ENCODE results near the gene C10orf62. TPM values are rescaled to one million over a fixed set of nuclear protein-coding genes. Genes with fewer than 3 reads are reported as not detected.
"Not testable (repeated sequence)": the region's sequence is repeated elsewhere in the genome, so short reads cannot be mapped to it uniquely, and the experiment has no call there.

Gene C10orf62
- total RNA-seq, 6 experiments from 2014 or later: 1.2 to 4.1 (median 2.2) TPM; not detected in 1

GRCh38 chr10:97549587-97550322 is 39.8 kb upstream of the C10orf62 start:
- Histone ChIP-seq H3K4me3 (no peak overlapping the region), H3K27me3 (no peaks in the 10 kb centered on the region), H3K9me3 (no peaks in the 10 kb centered on the region), H3K27ac (no peak overlapping the region), H3K36me3 (no peaks in the 10 kb centered on the region), H3K4me1 (no peaks in the 10 kb centered on the region)
- no peak for TF ChIP-seq POLR2A (IDR thresholded peaks at IDR 0.05)
- TF ChIP-seq, protein P1, sequence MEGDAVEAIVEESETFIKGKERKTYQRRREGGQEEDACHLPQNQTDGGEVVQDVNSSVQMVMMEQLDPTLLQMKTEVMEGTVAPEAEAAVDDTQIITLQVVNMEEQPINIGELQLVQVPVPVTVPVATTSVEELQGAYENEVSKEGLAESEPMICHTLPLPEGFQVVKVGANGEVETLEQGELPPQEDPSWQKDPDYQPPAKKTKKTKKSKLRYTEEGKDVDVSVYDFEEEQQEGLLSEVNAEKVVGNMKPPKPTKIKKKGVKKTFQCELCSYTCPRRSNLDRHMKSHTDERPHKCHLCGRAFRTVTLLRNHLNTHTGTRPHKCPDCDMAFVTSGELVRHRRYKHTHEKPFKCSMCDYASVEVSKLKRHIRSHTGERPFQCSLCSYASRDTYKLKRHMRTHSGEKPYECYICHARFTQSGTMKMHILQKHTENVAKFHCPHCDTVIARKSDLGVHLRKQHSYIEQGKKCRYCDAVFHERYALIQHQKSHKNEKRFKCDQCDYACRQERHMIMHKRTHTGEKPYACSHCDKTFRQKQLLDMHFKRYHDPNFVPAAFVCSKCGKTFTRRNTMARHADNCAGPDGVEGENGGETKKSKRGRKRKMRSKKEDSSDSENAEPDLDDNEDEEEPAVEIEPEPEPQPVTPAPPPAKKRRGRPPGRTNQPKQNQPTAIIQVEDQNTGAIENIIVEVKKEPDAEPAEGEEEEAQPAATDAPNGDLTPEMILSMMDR (IDR thresholded peaks at IDR 0.05): no peak
- no peak for ATAC-seq
- DNase-seq: no peak
- WGBS (ENCODE audit: insufficient coverage, low coverage, low lambda C conversion rate, missing lambda C conversion rate): 73% methylated on average over 8 of the region's 13 CpGs
- intact Hi-C loops (cut with DNase I): loop anchor here (5.0 to 10.0 kb wide), 2 partner anchors 85 to 87 kb away; no protein-coding TSS in a partner anchor

- H3K4me3 ChIP-seq: no peak overlapping the region
- no peaks in the 10 kb centered on the region for H3K27me3 ChIP-seq
- H3K9me3 ChIP-seq: no peaks in the 10 kb centered on the region
- no peaks in the 10 kb centered on the region for H3K4me1 ChIP-seq
- TF ChIP-seq POLR2A (IDR thresholded peaks at IDR 0.05): no peak
- TF ChIP-seq, protein P1 (IDR thresholded peaks at IDR 0.05): no peak
- WGBS (ENCODE audit: insufficient coverage, low coverage, low lambda C conversion rate, missing lambda C conversion rate): 89% methylated on average over 10 of the region's 10 CpGs
- no peak for ATAC-seq
- intact Hi-C loops (cut with DNase I): loop anchor here in 1 of 2 donors (5.0 kb wide), 1 partner anchor 88 kb away; no protein-coding TSS in a partner anchor
- no peak overlapping the region for H3K27ac ChIP-seq
- DNase-seq: peak in 1 of 3 donors; percentile 40
- H3K36me3 ChIP-seq: no peaks in the 10 kb centered on the region
Measured at GRCh38 chr10:97550336-97551149, 39.0 kb upstream of the C10orf62 start.

GRCh38 chr10:97551271-97551670 is 38.2 kb upstream of the C10orf62 start:
- Histone ChIP-seq H3K36me3 (no peaks in the 10 kb centered on the region), H3K4me3 (no peak overlapping the region), H3K9me3 (no peaks in the 10 kb centered on the region), H3K4me1 (no peaks in the 10 kb centered on the region), H3K27ac (no peak overlapping the region), H3K27me3 (no peaks in the 10 kb centered on the region)
- TF ChIP-seq POLR2A (IDR thresholded peaks at IDR 0.05): no peak
- TF ChIP-seq, protein P1 (IDR thresholded peaks at IDR 0.05): no peak
- intact Hi-C loops (cut with DNase I): loop anchor here in 1 of 2 donors (5.0 kb wide), 1 partner anchor 89 kb away; no protein-coding TSS in a partner anchor
- 77% methylated on average over 6 of the region's 6 CpGs for WGBS (ENCODE audit: insufficient coverage, low coverage, low lambda C conversion rate, missing lambda C conversion rate)
- DNase-seq (peak in 1 of 3 donors; percentile 9), ATAC-seq (no peak)

DNA sequence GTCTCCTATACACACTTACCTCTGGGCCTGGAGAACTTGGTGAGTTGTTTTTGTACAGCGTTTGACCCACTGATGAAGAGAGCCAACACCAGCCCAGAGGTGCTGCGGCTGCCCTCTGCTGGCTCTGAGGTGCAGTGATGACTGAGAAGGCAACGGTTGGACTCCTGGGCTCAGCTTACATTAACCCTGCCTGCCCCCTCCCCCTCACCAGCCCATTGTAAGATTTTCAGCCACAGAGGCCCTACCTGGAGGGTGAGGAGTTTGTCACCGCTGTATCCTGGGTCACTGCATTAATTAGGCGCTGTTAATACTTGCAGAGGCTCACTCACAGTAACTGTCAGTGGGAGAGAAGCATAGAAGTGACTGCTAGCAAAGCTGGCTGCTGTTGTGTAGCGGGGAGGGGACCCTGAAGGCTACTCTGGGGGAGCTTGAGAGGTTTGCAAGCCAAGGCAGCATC is 35.9 kb upstream of the C10orf62 start:
- Histone ChIP-seq H3K36me3 (no peaks in the 10 kb centered on the region), H3K27ac (no peak overlapping the region), H3K9me3 (no peaks in the 10 kb centered on the region), H3K4me3 (no peak overlapping the region), H3K27me3 (no peaks in the 10 kb centered on the region), H3K4me1 (no peaks in the 10 kb centered on the region)
- ATAC-seq (peak; percentile 99 to 100 (median 99)), DNase-seq (peak; percentile 71 to 74 (median 73))
- TF ChIP-seq, protein P1 (IDR thresholded peaks at IDR 0.05): peak; percentile 73 to 82 (median 78)
- no peak for TF ChIP-seq POLR2A (IDR thresholded peaks at IDR 0.05)
- intact Hi-C loops (cut with DNase I): loop anchor here in 1 of 2 donors (5.0 kb wide), 1 partner anchor 91 kb away; no protein-coding TSS in a partner anchor
- WGBS (ENCODE audit: insufficient coverage, low coverage, low lambda C conversion rate, missing lambda C conversion rate): 26% methylated on average over 4 of the region's 6 CpGs

DNA sequence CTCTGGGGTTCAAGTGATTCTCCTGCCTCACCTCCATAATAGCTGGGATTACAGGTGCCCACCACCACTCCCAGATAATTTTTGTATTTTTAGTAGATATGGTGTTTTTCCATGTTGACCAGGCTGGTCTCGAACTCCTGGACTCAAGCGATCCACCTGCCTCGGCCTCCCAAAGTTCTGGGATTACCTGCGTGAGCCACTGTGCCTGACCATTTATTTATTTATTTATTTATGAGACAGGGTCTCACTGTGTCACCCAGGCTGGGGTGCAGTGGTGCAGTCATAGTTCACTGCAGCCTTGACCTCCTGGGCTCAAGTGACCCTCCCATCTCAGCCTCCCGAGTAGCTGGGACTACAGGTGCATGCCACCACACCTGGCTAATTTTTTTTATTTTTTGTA is 35.2 kb upstream of the C10orf62 start:
- DNase-seq, H3K27me3 ChIP-seq, ATAC-seq, H3K4me3 ChIP-seq, H3K9me3 ChIP-seq, H3K4me1 ChIP-seq, H3K36me3 ChIP-seq, H3K27ac ChIP-seq: not testable (repeated sequence)
- intact Hi-C loops (cut with DNase I): loop anchor here in 1 of 2 donors (5.0 kb wide), 1 partner anchor 92 kb away; no protein-coding TSS in a partner anchor
- 84% methylated on average over 5 of the region's 5 CpGs for WGBS (ENCODE audit: insufficient coverage, low coverage, low lambda C conversion rate, missing lambda C conversion rate)

GRCh38 chr10:97555541-97555940 is 34.0 kb upstream of the C10orf62 start:
- ATAC-seq; DNase-seq; H3K4me3 ChIP-seq; H3K27me3 ChIP-seq; H3K36me3 ChIP-seq; H3K27ac ChIP-seq; intact Hi-C loops (cut with DNase I); H3K4me1 ChIP-seq; H3K9me3 ChIP-seq: not testable (repeated sequence)
- WGBS (ENCODE audit: insufficient coverage, low coverage, low lambda C conversion rate, missing lambda C conversion rate): 83% methylated on average over 6 of the region's 10 CpGs

Measured in right lobe of liver (tissue), 6 donors.